C4-2B (cell line): ENCODE results near the gene CPEB4.

ENCODE experiments used
- H3K27ac ChIP-seq: fragments of 450-650 bp; 2 replicates; pipeline ENCODE4 v1.5.1; 2017
- ZFX ChIP-seq: fragments of 450-650 bp; IDR thresholded peaks from 2 replicates; pipeline ENCODE4 v1.6.1; 2017
- TF ChIP-seq, protein P1 (sequence below): fragments of 450-650 bp; conservative IDR thresholded peaks from 2 replicates; pipeline ENCODE4 v1.5.1; 2017; ENCODE audit warnings: mild to moderate bottlenecking

Gene CPEB4

DNA sequence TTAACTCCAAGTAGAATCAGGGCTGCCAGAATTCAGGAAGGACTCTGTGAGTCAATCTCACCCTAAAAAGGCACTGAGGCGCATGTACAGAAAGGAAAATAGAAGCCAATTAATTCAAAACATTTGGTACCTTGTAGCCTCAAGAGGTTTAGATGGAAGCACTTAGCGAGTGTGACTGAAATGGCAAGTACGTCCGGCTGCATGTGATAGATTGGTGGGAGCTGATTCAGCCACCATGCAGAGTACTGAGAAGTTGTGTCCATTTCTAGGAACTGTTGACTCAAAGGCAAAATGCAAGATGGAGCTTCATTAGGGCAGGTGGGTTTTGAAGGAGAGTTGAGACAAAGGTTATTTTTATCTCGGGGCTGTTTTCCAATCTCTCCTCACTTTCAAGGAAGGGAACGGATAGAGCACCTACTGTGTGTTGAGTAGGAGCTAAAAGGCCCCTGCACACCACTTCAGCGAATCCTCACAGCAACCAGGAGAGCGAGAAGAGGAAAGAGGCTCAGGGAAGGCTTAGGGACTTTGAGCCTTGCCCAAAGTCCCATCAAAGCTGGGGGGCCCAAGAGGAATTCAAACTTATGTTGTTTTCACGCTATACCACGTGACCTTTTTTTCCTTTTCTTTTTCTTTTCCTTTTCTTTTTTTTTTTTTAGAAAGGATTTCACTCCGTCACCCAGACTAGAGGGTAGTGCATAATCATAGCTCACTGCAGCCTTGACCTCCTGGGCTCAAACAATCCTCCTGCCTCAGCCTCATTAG lies 34.6 kb upstream of the CPEB4 start:
- TF ChIP-seq, protein P1, sequence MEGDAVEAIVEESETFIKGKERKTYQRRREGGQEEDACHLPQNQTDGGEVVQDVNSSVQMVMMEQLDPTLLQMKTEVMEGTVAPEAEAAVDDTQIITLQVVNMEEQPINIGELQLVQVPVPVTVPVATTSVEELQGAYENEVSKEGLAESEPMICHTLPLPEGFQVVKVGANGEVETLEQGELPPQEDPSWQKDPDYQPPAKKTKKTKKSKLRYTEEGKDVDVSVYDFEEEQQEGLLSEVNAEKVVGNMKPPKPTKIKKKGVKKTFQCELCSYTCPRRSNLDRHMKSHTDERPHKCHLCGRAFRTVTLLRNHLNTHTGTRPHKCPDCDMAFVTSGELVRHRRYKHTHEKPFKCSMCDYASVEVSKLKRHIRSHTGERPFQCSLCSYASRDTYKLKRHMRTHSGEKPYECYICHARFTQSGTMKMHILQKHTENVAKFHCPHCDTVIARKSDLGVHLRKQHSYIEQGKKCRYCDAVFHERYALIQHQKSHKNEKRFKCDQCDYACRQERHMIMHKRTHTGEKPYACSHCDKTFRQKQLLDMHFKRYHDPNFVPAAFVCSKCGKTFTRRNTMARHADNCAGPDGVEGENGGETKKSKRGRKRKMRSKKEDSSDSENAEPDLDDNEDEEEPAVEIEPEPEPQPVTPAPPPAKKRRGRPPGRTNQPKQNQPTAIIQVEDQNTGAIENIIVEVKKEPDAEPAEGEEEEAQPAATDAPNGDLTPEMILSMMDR = no peak
- TF ChIP-seq ZFX = no peak
- no peak overlapping the region for H3K27ac ChIP-seq

DNA sequence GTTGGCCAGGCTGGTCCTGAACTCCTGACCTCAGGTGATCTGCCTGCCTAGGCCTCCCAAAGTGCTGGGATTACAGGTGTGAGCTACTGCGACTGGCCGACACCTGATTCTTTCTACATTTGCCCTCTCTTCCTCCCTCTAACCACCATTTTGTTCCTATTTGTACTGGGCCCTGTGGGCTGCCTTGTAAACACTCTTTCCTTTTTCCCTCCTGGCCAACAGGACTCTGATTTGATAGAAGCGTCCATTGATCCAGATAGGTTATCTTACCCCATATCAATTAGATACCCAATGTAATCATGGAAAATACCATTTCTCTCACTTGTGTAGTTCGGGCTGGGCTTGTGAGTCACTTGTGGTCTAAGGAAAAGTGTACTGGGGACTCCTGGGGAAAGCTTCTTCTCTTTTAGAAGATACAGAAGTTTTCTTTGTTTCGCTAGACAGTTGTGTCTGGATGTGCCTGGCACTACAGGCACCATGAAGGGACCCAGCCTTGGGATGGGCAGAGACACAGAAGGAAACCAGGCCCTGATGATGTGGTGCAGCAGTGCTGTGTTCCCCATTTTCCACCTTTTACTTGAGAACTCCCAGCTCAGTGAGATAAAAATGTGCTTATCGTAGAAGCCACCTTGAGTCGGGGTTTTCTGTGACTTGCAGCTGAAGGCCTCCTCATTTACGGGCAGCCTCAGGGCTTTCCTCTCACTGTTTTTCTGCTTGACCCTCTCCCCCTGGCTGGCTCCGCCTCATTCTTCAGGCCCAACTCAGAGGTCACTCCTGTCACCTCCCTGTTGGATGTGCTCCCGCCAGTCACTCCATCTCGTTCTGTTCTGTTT lies 32.8 kb upstream of the CPEB4 start:
- no peak overlapping the region for H3K27ac ChIP-seq
- TF ChIP-seq, protein P1 = no peak
- no peak for TF ChIP-seq ZFX

DNA sequence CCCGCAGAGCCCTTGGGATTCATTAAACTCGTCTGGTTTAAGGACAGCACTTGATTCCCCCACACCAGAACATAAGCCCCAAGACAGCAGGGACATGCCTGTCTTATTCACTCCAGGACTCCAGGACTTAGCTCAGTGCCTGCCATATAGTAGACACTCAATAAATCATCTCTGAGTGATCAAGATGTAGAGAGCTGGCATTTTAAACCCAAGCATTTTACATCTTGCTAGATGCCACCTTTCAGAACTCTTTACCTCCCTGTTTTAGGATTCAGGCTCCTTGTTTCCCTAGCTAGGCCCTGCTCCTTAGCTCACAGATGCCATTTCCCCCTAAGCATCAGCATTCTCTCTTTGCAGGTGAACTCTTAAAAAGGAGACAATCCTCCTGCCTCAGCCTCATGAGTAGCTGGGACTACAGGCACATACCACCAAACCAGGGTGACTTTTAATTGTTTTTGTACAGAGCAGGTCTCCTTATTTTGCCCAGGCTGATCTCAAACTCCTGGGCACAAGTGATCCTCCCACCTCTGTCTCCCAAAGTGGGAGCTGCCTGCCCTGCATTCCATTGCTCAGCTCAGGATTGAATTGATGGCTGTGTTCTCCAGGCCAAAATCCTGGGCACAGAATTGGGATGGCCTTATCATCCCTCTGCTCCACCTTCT lies 32.0 kb upstream of the CPEB4 start:
- no peak overlapping the region for H3K27ac ChIP-seq
- TF ChIP-seq ZFX = no peak
- TF ChIP-seq, protein P1 = no peak

DNA sequence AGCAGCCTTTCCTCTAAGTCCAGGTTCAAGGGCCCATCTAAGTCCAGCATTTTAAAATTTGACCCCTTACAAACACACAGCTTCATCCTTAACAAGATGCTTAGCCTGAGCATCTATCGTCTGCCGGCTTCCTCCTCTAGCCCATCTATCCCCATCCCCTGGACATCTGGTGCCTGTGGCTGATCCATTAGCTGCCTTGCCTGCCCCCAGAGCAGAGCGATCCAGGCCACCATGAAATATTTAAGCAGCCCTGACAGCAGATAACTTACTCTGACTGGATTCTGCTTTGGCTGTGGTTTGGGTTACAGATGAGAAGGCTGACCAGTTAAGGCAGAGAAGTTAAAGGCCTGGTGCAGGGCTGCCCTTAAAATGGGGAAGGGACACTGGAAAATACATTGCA lies 30.9 kb upstream of the CPEB4 start:
- TF ChIP-seq, protein P1 = no peak
- TF ChIP-seq ZFX = no peak
- no peak overlapping the region for H3K27ac ChIP-seq

DNA sequence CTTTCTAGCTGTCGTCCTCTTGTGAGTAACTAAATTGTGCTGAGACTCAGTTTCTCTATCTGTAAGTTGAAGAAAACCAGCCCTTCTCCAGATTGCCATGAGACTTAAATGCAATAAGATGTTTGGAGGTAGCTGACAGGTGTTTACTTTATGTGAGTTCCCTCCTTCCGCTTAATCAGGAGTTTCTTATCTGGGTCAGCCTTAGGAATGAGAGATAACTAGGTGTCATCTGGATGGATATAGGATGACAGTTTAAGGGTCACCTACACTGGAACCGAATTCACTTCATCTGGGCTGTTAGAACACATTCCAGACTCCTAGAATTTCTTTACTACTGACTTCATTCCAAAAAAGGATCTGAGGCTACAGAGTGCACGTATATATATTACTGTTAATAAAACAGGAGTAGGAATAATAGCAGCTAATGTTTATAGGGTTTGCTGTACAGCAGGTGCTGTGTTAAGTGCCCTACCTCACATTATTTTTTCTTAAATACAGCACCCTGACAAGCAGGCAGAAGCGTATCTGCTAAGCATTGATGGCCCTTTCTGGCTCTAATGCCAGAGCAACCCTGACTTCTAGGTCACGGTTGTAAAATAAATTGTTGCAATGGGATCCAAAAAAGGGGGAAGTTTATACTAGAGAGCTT lies 30.0 kb upstream of the CPEB4 start:
- H3K27ac ChIP-seq = no peak overlapping the region
- TF ChIP-seq ZFX = no peak
- TF ChIP-seq, protein P1 = no peak

DNA sequence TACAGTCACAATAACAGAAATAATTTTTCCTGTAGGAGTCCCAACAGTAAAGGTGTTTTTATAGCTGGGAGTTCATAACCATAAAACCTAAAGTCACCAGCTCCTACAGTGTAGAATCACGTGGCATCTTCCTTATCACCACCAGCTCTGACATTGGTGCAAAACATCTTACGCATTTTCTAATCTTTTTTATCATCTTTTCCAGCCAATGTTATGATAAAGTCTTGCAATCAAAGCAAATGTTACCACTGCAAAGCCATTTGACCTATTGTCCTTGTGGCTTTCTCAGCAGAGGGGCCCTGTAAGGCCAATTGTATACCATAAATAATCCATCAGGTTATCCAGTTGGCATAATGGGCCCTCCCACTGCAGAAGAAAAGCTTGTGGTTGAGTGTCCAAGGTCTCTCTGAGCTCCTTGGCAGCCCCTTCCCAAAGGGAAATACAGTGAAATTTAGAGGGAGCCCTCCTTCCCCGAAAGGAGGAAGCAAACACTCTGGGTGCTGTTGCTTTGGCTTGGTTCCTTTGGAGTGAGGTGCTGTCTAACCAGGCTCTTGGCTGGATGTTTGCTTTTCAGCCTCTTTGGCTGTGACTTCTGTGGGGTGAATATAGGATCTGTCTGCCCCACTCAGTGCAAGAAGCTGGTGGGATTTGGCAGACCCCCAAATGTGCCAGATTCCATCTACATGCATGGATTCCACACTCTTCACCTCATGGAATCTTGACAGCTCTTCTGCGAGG lies 29.3 kb upstream of the CPEB4 start:
- TF ChIP-seq, protein P1 = no peak
- TF ChIP-seq ZFX = no peak
- H3K27ac ChIP-seq = no peak overlapping the region
